HepG2 (cell line): ENCODE results near the gene OXLD1. TPM values are rescaled to one million over a fixed set of nuclear protein-coding genes. Genes with fewer than 3 reads are reported as not detected.
A peak's percentile ranks its signal among the peaks of the same experiment; 100 is the strongest.

ENCODE experiments used
- ATF1 ChIP-seq: IDR thresholded peaks from 2 replicates; pipeline ENCODE4 v1.6.1; 2016; ENCODE audit warnings: mild to moderate bottlenecking, control low read depth
- MED1 ChIP-seq: sonication (generic); formaldehyde crosslinking; IDR thresholded peaks from 2 replicates; pipeline ENCODE4 v1.4.0; 2020; ENCODE audit warnings: missing genetic modification reagents
- MED8 ChIP-seq: sonication (generic); formaldehyde crosslinking; IDR thresholded peaks from 2 replicates; pipeline ENCODE4 v1.8.1; 2023; ENCODE audit warnings: mild to moderate bottlenecking, missing genetic modification reagents; ENCODE audit not compliant: insufficient replicate concordance
- MIXL1 ChIP-seq: IDR thresholded peaks from 2 replicates; pipeline ENCODE4 v1.6.1; 2016
- MTF1 ChIP-seq: sonication (generic); formaldehyde crosslinking; IDR thresholded peaks from 2 replicates; pipeline ENCODE4 v1.5.0; 2020; ENCODE audit warnings: missing genetic modification reagents
- NCOA1 ChIP-seq: sonication (generic); formaldehyde crosslinking; IDR thresholded peaks from 2 replicates; pipeline ENCODE4 v1.9.0; 2021; ENCODE audit warnings: missing genetic modification reagents
- NCOR1 ChIP-seq: fragments of 200-600 bp; sonication (generic); IDR thresholded peaks from 2 replicates; pipeline ENCODE4 v1.7.0; 2017; ENCODE audit warnings: antibody characterized with exemption, low read length, borderline replicate concordance
- NR2F6 ChIP-seq, 2 experiments: IDR thresholded peaks; 2 replicates each; pipeline ENCODE4 v1.6.1; 2016; ENCODE audit warnings: antibody characterized with exemption in 1 of 2, mild to moderate bottlenecking in 1 of 2
- RAD21 ChIP-seq: fragments of 450-650 bp; formaldehyde crosslinking; IDR thresholded peaks from 2 replicates; pipeline ENCODE4 v1.5.0; 2020; ENCODE audit warnings: mild to moderate bottlenecking
- ZFY ChIP-seq: sonication (generic); formaldehyde crosslinking; IDR thresholded peaks from 2 replicates; pipeline ENCODE4 v1.4.0; 2020; ENCODE audit warnings: missing genetic modification reagents
- ZNF251 ChIP-seq: sonication (generic); formaldehyde crosslinking; IDR thresholded peaks from 2 replicates; pipeline ENCODE4 v1.9.0; 2021; ENCODE audit warnings: mild to moderate bottlenecking, missing genetic modification reagents
- ZNF441 ChIP-seq: sonication (generic); formaldehyde crosslinking; IDR thresholded peaks from 2 replicates; pipeline ENCODE4 v1.7.0; 2021; ENCODE audit warnings: missing genetic modification reagents, borderline replicate concordance
- ZNF549 ChIP-seq: sonication (generic); formaldehyde crosslinking; IDR thresholded peaks from 2 replicates; pipeline ENCODE4 v1.5.0; 2020; ENCODE audit warnings: missing genetic modification reagents
- ZNF841 ChIP-seq: sonication (generic); formaldehyde crosslinking; IDR thresholded peaks from 2 replicates; pipeline ENCODE4 v1.8.1; 2023; ENCODE audit warnings: missing genetic modification reagents, borderline replicate concordance
- polyA plus RNA-seq, 8 experiments: library from polyadenylated mRNA; depleted of rRNA in 3 of 8; stranded (reverse) in 7 of 8; unstranded in 1 of 8; fragments of >200 nt; fragmentation: Illumina TruSeq in 4 of 8; extraction: Trizol in 4 of 8; gene quantifications; 2 replicates each; pipeline versions ENCODE4 v1.2.1 to v1.2.3, GENCODE V29; 2011 to 2016; ENCODE audit warnings: low read depth in 4 of 8, missing spikeins in 1 of 8, mixed read lengths in 1 of 8; ENCODE audit not compliant: insufficient read depth in 1 of 8
- total RNA-seq, 5 experiments: library from RNA; depleted of rRNA; stranded (reverse); fragments of >200 nt; fragmentation: Illumina TruSeq; extraction: Trizol; gene quantifications; 2 replicates each; pipeline ENCODE4 v1.2.3, GENCODE V29; 2016; ENCODE audit warnings: low read depth in 1 of 5
- TF ChIP-seq, protein P1 (sequence below): sonication (generic); formaldehyde crosslinking; IDR thresholded peaks from 2 replicates; pipeline ENCODE4 v1.5.0; 2020; ENCODE audit warnings: mild to moderate bottlenecking, missing genetic modification reagents, borderline replicate concordance
- TF ChIP-seq, protein P2 (sequence below): sonication (generic); formaldehyde crosslinking; IDR thresholded peaks from 2 replicates; pipeline ENCODE4 v1.4.0; 2020; ENCODE audit warnings: missing genetic modification reagents
- TF ChIP-seq, protein P3 (sequence below): sonication (generic); formaldehyde crosslinking; IDR thresholded peaks from 2 replicates; pipeline ENCODE4 v1.4.0; 2020; ENCODE audit warnings: missing genetic modification reagents, mild to moderate bottlenecking, borderline replicate concordance
- TF ChIP-seq, protein P4 (sequence below): sonication (generic); formaldehyde crosslinking; IDR thresholded peaks from 2 replicates; pipeline ENCODE4 v1.5.1; 2020; ENCODE audit warnings: mild to moderate bottlenecking, moderate library complexity, missing genetic modification reagents
- TF ChIP-seq, protein P5 (sequence below): sonication (generic); formaldehyde crosslinking; IDR thresholded peaks from 2 replicates; pipeline ENCODE4 v1.4.0; 2020; ENCODE audit warnings: missing genetic modification reagents, borderline replicate concordance

OXLD1 gene
- total and polyA plus RNA-seq, 2 of the 13 experiments (the other 11 are each of a cell fraction or from before 2014, with no cell fraction given) = 27.1 to 37.5 TPM

DNA sequence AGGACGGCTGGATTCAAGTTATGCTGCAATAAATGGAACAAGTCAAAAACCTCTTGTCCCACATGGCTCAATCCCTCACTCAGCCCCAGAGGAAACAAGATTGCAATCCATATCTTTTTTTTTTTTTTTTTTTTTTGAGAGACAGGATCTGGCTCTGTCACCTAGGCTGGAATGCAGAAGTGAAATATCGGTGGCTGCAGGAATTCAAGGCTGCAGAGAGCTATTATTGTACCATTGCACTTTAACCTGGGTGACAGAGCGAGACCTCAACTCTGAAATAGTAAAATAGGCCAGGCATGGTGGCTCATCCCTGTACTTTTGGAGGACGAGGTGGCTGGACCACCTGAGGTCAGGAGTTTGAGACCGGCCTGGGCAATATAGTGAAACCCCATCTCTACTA, 7.4 kb downstream of the OXLD1 start (continued):
- TF ChIP-seq, protein P1, sequence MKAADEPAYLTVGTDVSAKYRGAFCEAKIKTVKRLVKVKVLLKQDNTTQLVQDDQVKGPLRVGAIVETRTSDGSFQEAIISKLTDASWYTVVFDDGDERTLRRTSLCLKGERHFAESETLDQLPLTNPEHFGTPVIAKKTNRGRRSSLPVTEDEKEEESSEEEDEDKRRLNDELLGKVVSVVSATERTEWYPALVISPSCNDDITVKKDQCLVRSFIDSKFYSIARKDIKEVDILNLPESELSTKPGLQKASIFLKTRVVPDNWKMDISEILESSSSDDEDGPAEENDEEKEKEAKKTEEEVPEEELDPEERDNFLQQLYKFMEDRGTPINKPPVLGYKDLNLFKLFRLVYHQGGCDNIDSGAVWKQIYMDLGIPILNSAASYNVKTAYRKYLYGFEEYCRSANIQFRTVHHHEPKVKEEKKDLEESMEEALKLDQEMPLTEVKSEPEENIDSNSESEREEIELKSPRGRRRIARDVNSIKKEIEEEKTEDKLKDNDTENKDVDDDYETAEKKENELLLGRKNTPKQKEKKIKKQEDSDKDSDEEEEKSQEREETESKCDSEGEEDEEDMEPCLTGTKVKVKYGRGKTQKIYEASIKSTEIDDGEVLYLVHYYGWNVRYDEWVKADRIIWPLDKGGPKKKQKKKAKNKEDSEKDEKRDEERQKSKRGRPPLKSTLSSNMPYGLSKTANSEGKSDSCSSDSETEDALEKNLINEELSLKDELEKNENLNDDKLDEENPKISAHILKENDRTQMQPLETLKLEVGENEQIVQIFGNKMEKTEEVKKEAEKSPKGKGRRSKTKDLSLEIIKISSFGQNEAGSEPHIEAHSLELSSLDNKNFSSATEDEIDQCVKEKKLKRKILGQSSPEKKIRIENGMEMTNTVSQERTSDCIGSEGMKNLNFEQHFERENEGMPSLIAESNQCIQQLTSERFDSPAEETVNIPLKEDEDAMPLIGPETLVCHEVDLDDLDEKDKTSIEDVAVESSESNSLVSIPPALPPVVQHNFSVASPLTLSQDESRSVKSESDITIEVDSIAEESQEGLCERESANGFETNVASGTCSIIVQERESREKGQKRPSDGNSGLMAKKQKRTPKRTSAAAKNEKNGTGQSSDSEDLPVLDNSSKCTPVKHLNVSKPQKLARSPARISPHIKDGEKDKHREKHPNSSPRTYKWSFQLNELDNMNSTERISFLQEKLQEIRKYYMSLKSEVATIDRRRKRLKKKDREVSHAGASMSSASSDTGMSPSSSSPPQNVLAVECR (CRISPR knock-in tag) = peak; percentile 23; the same call in 1 of the 2 replicates
- no peak for TF ChIP-seq ZFY (CRISPR knock-in tag)
- no peak for TF ChIP-seq ATF1 (CRISPR knock-in tag)
- 0 out of 2 replicates have a peak, but pooled peaks have one; percentile 13 for TF ChIP-seq MED1 (CRISPR knock-in tag)
- TF ChIP-seq ZNF841 (CRISPR knock-in tag) = no peak
- no peak for TF ChIP-seq RAD21 (CRISPR knock-in tag)
- TF ChIP-seq, protein P2, sequence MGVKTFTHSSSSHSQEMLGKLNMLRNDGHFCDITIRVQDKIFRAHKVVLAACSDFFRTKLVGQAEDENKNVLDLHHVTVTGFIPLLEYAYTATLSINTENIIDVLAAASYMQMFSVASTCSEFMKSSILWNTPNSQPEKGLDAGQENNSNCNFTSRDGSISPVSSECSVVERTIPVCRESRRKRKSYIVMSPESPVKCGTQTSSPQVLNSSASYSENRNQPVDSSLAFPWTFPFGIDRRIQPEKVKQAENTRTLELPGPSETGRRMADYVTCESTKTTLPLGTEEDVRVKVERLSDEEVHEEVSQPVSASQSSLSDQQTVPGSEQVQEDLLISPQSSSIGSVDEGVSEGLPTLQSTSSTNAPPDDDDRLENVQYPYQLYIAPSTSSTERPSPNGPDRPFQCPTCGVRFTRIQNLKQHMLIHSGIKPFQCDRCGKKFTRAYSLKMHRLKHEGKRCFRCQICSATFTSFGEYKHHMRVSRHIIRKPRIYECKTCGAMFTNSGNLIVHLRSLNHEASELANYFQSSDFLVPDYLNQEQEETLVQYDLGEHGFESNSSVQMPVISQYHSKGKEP (CRISPR knock-in tag) = no peak
- TF ChIP-seq ZNF441 = peak; percentile 63; the same call in 1 of the 2 replicates
- TF ChIP-seq MTF1 = no peak
- TF ChIP-seq, protein P3, sequence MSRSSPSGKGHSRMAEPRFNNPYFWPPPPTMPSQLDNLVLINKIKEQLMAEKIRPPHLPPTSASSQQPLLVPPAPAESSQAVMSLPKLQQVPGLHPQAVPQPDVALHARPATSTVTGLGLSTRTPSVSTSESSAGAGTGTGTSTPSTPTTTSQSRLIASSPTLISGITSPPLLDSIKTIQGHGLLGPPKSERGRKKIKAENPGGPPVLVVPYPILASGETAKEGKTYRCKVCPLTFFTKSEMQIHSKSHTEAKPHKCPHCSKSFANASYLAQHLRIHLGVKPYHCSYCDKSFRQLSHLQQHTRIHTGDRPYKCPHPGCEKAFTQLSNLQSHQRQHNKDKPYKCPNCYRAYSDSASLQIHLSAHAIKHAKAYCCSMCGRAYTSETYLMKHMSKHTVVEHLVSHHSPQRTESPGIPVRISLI = peak; percentile 94
- TF ChIP-seq ZNF549 (CRISPR knock-in tag) = no peak
- peak; percentile 39; the same call in 1 of the 2 replicates for TF ChIP-seq NCOR1
- TF ChIP-seq, protein P4, sequence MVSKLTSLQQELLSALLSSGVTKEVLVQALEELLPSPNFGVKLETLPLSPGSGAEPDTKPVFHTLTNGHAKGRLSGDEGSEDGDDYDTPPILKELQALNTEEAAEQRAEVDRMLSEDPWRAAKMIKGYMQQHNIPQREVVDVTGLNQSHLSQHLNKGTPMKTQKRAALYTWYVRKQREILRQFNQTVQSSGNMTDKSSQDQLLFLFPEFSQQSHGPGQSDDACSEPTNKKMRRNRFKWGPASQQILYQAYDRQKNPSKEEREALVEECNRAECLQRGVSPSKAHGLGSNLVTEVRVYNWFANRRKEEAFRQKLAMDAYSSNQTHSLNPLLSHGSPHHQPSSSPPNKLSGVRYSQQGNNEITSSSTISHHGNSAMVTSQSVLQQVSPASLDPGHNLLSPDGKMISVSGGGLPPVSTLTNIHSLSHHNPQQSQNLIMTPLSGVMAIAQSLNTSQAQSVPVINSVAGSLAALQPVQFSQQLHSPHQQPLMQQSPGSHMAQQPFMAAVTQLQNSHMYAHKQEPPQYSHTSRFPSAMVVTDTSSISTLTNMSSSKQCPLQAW = no peak
- TF ChIP-seq, protein P5, sequence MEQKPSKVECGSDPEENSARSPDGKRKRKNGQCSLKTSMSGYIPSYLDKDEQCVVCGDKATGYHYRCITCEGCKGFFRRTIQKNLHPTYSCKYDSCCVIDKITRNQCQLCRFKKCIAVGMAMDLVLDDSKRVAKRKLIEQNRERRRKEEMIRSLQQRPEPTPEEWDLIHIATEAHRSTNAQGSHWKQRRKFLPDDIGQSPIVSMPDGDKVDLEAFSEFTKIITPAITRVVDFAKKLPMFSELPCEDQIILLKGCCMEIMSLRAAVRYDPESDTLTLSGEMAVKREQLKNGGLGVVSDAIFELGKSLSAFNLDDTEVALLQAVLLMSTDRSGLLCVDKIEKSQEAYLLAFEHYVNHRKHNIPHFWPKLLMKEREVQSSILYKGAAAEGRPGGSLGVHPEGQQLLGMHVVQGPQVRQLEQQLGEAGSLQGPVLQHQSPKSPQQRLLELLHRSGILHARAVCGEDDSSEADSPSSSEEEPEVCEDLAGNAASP (CRISPR knock-in tag) = 0 out of 2 replicates have a peak, but pooled peaks have one; percentile 19
- TF ChIP-seq MIXL1 (CRISPR knock-in tag) = peak; percentile 45; the same call in 1 of the 2 replicates
- no peak for TF ChIP-seq ZNF251 (CRISPR knock-in tag)
- 0 out of 2 replicates have a peak, but pooled peaks have one; percentile 23 for TF ChIP-seq NCOA1 (CRISPR knock-in tag)
- no peak for TF ChIP-seq MED8 (CRISPR knock-in tag)
- no peak for TF ChIP-seq NR2F6 (IDR thresholded peaks at IDR 0.05)
- TF ChIP-seq NR2F6 (CRISPR knock-in tag; IDR thresholded peaks at IDR 0.05) = 0 out of 2 replicates have a peak, but pooled peaks have one; percentile 27
